Measurements from ENCODE around the gene SOST.
A peak's percentile ranks its signal among the peaks of the same experiment; 100 is the strongest.

SOST gene

GRCh38 chr17:43740541-43740940, 18.1 kb downstream of the SOST start:
- DNase-seq: no peak

GRCh38 chr17:43737722-43738121, 20.9 kb downstream of the SOST start:
- DNase-seq: peak in 1 of 2 experiments; percentile 57

DNA sequence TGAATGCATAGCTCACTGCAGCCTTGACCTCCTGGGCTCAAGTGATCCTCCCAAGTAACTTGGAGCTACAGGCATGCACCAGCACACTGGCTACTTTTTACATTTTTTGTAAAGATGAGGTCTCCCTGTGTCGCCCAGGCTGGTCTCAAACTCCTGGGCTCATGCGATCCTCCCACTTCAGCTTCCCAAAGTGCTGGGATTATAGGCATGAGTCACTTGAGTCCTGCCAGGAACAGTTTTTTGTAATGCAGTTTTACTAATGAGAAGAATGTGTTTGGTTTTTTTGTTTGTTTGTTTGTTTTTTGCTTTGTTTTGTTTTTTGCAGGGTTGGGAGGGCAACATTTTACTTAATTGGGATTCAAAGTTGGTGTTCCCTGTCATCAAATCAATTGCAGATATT, 22.2 kb downstream of the SOST start:
- no peak for DNase-seq

DNA sequence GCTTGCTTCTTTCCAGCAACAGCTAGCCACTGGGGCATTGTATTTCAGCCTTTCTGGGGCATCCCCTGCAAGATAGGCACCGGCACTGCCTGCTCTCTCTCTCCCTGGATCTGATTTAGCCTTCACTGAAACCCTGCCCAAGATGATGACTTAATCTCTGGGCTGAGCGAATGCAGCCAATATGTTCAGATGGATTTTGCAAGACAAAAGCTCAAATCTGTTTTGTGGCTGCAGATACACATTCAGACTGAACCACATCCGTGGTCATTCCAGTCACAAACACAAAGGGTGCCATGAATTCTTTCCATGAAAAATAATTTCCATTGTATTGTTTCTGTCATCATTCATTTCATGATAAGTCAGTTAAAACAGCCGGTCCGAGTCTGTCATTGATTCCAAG, 24.2 kb downstream of the SOST start:
- no peak for DNase-seq

GRCh38 chr17:43733956-43734355, 24.6 kb downstream of the SOST start:
- no peak for DNase-seq

DNA sequence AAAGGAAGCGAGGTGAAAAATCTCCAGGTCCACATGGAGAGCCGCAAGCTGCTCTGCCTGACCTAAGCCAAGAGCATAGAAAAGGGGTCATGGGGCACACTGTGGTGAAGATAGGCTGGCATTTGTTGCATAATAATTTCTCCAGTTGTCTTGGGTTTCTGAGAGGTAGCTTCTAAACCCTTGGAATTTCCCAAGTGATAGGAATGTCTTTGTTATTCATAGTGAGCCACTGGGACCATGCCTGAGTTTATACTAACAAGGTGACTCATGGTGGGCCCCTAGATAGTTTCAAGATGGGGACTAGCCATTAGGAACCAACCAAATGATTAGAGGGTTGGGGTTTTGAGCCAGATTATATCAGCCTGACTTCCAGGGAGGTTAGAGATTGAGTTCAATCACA, 25.6 kb downstream of the SOST start:
- DNase-seq: no peak

GRCh38 chr17:43728081-43728480, 30.5 kb downstream of the SOST start:
- no peak for DNase-seq

DNA sequence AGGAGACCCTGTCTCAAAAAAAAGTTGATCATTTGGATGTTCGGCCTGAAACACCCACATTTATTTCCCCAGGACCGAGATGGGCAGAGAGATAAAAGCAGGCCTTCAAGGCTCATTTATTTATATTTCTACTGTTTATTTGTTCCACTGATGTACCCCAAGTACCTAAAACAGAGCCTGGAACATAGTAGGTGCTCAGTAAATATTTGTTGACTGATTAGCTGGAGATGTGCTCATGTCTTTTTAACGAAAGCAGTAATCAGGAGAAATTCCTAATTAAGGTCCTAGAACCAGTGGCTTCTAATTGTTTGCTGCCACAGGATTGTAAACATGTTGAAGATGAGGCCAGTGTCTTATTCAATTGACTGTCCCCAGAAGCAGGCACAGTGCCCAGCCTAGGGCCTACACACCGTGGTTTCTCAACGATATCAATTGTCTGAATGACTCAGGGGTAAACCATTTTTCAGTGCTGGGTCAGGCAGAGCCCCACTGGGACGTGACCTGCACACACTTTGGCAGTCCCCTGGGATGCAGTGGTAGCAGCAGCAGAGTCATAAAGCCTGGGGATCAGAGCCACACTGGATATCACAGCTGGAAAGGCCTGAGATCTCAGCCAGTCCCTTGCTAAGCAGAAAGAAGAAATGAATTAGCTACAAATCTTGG, 34.8 kb downstream of the SOST start:
- no peak for DNase-seq

GRCh38 chr17:43722870-43723665, 35.5 kb downstream of the SOST start:
- no peak for DNase-seq

DNA sequence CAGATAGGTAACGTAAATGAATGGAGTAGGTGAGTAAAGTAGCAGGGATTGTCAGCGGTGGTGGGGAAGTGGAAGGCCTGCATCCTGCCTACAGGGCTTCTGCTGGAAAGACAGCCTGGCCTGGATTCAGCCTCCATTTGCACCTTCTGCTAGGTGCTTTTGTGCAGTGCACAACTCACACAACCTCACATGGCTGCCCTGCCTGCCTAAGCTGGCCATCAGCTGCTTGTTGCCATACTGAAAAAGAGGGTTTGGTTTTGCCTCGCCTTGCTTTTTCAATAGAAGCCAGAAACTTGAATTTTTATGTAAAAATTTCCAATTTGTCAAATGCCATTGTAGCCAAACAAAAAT, 36.3 kb downstream of the SOST start:
- DNase-seq: no peak

DNA sequence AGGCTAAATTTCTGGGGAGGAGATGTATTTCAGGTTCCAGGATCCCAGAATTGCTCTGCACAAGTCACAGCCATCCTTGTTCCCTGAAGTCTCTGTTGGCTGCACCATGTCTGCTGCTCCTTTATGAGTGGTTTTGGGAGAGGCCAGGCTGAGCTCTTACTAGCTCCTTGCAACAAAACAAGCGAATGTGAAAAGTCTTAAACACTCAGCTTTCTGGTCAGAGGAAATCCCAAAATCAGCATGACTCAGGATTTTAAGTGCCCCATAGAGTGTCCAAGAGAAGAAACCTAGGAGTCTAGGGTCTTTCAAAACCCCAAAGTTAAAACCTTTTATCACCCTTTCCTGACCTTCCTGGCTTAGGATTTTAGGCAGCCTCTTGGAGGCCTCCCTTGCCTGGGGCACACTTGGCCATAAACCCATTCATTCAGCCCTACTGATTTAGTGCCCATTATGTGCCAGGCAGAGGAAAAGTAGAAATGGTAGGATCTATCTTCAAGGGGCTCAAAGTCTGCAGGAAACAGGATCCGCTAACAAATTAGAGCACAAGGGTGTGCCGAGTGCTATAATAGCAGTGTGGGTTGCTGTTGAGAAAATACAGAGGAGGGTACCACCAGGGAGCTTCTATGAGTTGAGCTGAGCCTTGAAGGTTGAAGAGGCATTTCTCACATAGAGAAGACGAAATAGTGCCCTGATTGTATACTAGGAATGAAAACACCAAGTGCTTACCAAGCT, 36.9 kb downstream of the SOST start:
- no peak for DNase-seq

GRCh38 chr17:43720311-43721060, 38.1 kb downstream of the SOST start:
- peak; percentile 21 to 56 for DNase-seq

DNA sequence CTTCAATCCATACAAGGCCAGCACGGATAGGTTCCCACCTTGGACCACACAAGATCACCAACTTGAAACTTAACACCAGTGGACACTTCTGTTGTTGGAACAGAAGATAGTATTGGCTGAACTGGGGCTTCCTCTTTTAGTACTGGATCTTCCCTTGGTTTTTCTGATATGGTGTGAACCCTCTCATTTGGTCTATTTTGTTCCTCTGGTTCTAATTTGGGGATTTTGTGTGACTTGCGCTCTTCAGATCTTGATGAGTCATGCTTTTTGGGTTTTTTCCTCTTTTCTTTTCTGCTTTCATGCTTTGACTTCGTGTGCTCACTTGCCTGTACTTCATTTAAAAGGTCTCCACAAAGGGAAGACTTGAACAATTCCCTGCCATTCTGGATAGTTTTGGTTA, 39.0 kb downstream of the SOST start:
- no peak for DNase-seq

DNA sequence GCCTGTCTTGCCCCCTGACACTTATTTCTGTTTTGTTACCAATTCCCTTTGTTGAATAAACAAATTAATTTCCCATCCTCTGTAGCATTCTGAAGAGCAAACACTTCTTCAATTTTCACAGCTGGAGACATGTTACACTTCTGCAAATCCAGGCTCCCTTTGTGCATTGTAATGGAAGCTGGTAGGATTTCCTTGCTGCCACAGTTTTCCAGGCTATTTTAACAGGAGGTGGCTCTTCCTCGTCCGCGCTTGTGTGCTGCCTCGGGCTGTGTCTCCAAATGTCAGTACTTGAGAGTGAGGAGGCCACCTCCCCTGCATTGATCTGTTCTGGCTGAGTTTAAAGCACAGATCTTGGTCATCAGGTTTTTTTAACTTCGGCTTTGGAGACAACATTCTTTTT, 40.0 kb downstream of the SOST start:
- no peak for DNase-seq

GRCh38 chr17:43717913-43718312, 40.7 kb downstream of the SOST start:
- DNase-seq: no peak

DNA sequence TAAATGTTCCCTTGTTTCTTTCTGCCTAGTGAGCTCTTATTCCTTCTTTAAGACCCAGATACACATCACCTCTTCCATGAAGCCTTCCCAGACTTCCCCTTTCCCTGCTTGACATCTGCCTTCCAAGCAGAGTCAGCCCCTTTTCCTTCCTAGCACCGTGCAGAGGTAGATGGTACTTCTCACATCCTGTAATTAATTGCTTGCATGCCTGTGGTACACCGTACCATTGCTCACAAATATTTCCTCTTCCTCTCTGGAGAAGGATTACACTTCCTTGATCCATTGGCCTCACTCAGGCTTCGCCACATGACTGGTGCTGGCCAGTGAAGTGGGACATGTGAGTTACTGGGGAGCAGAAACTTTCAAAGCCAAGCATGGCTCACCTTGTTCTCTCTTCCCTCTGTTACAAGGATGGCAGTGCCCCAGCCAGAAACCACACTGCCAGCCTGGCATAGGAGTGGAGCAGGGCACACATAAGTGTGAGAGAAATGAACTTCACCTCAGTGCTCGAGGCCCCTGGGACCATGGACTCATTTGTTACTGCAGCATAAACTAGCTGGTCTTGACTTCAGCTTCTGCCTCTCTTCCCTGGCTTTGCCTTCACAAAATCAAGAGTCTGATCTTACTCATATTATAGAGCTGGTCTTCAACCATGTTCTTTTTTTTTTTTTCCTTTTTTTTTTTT, 44.0 kb downstream of the SOST start:
- no peak for DNase-seq

GRCh38 chr17:43713494-43714162, 45.0 kb downstream of the SOST start:
- DNase-seq: no peak

- DNase-seq: no peak
Observed at GRCh38 chr17:43712397-43712796, 46.2 kb downstream of the SOST start.

DNA sequence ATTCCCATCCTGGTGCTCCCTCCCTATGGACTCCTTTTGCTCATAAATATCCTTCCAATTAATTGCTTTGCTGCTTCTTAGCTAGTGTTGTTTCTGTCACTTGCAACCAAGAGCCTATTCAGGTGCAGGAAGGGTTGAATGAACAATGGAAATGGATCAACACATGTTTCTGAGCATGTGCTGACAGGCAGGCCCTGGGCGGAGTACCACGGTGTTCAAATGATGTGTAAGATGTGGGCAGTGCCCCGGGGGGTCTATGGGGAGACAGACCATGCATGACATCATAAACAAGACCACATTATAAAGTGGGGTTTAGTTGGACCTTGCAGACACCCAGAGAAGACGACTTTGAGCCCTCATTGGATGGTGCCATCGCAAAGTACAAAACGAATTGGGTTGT, 48.5 kb downstream of the SOST start:
- DNase-seq: no peak

DNA sequence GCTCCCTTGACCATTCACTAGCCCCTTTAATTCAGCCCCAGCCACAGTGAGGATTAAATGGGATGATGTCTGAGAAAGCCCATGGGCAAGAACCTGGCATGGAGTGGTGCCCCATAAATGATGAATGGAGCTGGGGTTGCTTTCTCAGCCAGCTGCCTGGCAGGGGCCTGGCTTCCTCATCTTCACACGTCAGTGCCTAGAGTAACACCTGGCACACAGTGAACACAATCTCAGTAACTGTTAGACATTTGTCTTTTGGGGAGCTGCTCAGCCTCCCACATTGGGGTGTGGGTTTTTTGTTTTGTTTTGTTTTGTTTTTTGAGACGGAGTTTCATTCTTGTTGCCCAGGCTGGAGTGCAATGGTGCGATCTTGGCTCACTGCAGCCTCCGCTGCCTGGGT, 49.4 kb downstream of the SOST start:
- no peak for DNase-seq

GRCh38 chr17:43707184-43707583, 51.4 kb downstream of the SOST start:
- DNase-seq: no peak

- DNase-seq: no peak
Observed at GRCh38 chr17:43706235-43706634, 52.4 kb downstream of the SOST start.

All from NCI-H524 (cell line).